Adrenal gland (tissue), 5 donors: Measurements from ENCODE around the gene CD2AP.
"Not testable (repeated sequence)": the region's sequence is repeated elsewhere in the genome, so short reads cannot be mapped to it uniquely, and the experiment has no call there.

Experiments used
- POLR2A ChIP-seq, 2 donors: fragments of 450-650 bp; IDR thresholded peaks; one replicate each; pipeline ENCODE4 v1.6.1; 2017; ENCODE audit warnings: antibody characterized with exemption in 2 of 2, mild to moderate bottlenecking in 2 of 2, moderate library complexity in 1 of 2
- TF ChIP-seq, protein P1 (sequence below), 6 experiments: fragments of 450-650 bp in 4 of 6; fragments of 200-600 bp in 2 of 6; sonication (generic) in 1 of 6; IDR thresholded peaks; 1 replicate in 5 of 6; 2 replicates in 1 of 6; pipeline versions ENCODE4 v1.5.1 to v1.8.0; 2016 to 2021; ENCODE audit warnings: antibody characterized with exemption in 6 of 6, mild to moderate bottlenecking in 2 of 6, moderate library complexity in 1 of 6
- donor health status: DM: no; HTN: no; CAD: no.

DNA sequence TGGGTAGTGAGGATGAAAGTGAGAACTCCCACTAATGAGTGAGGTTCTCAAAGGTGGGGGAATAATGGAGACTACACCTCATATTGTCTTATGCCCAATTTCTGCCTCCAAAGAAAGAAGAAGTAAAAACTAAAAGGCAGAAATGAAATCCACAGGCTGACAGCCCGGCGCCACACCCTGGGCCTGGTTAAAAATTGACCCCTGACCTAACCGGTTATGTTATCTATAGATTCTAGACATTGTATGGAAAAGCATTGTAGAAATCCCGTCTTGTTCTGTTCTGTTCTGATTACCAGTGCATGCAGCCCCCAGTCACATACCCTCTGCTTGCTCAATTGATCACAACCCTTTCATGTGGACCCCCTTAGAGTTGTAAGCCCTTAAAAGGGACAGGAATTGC is 170.0 kb downstream of the CD2AP start:
- TF ChIP-seq, protein P1, sequence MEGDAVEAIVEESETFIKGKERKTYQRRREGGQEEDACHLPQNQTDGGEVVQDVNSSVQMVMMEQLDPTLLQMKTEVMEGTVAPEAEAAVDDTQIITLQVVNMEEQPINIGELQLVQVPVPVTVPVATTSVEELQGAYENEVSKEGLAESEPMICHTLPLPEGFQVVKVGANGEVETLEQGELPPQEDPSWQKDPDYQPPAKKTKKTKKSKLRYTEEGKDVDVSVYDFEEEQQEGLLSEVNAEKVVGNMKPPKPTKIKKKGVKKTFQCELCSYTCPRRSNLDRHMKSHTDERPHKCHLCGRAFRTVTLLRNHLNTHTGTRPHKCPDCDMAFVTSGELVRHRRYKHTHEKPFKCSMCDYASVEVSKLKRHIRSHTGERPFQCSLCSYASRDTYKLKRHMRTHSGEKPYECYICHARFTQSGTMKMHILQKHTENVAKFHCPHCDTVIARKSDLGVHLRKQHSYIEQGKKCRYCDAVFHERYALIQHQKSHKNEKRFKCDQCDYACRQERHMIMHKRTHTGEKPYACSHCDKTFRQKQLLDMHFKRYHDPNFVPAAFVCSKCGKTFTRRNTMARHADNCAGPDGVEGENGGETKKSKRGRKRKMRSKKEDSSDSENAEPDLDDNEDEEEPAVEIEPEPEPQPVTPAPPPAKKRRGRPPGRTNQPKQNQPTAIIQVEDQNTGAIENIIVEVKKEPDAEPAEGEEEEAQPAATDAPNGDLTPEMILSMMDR (IDR thresholded peaks at IDR 0.05): not testable (repeated sequence)
- not testable (repeated sequence) for TF ChIP-seq POLR2A (IDR thresholded peaks at IDR 0.05)
